HL-60 (cell line): Measurements from ENCODE around the gene SMG7.

Experiments used
- DNase-seq, 2 experiments: peaks; one replicate each; pipeline ENCODE4 v3.0.0-alpha.2; 2010 to 2020; ENCODE audit warnings: low read depth in 1 of 2, low spot score in 1 of 2
- H3K27ac ChIP-seq: fragments of 250-450 bp; sonication (Bioruptor Pico); replicated peaks from 2 replicates; pipeline ENCODE4 v1.5.1; 2020; ENCODE audit warnings: mild to moderate bottlenecking, moderate library complexity
- H3K27me3 ChIP-seq: fragments of 250-450 bp; sonication (Bioruptor Pico); 2 replicates; pipeline ENCODE4 v1.5.1; 2021; ENCODE audit warnings: mild to moderate bottlenecking, moderate library complexity; ENCODE audit not compliant: insufficient read depth, poor library complexity, severe bottlenecking
- H3K4me3 ChIP-seq: replicated peaks from 2 replicates; pipeline ENCODE4 v1.5.1; 2011; ENCODE audit warnings: mild to moderate bottlenecking, control low read depth, low read length; ENCODE audit not compliant: insufficient read depth
- GABPA ChIP-seq: IDR thresholded peaks from 2 replicates; pipeline ENCODE4 v1.6.1; 2012; ENCODE audit warnings: low read depth
- POLR2AphosphoS5 ChIP-seq: IDR thresholded peaks from 2 replicates; pipeline ENCODE4 v1.6.1; 2012; ENCODE audit warnings: low read depth
- SPI1 ChIP-seq: IDR thresholded peaks from 2 replicates; pipeline ENCODE4 v1.6.1; 2012; ENCODE audit warnings: low read depth, mild to moderate bottlenecking, borderline replicate concordance
- TF ChIP-seq, protein P1 (sequence below): IDR thresholded peaks from 2 replicates; pipeline ENCODE4 v1.6.1; 2012; ENCODE audit warnings: low read depth; ENCODE audit not compliant: insufficient replicate concordance
- TF ChIP-seq, protein P2 (sequence below): IDR thresholded peaks from one replicate; pipeline ENCODE4 v1.5.1; 2011; ENCODE audit warnings: low read length, control low read depth, inconsistent platforms; ENCODE audit not compliant: insufficient read depth

The SMG7 gene

DNA sequence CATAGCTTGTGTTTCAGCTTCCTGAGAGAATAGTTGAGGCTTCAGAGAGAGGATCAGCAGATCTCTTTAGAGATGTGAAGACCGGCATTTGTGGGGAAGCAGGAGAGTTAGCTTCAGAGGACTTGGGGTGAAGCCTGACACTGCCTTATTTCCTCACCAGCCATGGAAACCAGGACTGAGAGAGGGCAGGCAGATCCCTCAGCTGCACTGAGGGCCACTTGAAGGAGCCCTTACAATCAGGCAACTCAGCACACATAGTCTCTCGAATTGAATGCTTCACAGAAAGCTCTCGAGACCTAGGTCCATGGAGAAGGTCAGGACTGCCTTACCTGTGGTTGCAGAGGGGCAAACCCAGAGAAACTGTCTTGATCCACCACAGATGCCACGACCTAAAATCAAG, 98.2 kb downstream of the SMG7 start:
- Histone ChIP-seq H3K27ac (0 out of 2 replicates have a peak overlapping the region, but pooled peaks have one; percentile 9), H3K27me3 (no peaks in the 10 kb centered on the region), H3K4me3 (no peak overlapping the region)
- TF ChIP-seq GABPA (no peak), POLR2AphosphoS5 (no peak), SPI1 (no peak)
- TF ChIP-seq, protein P1, sequence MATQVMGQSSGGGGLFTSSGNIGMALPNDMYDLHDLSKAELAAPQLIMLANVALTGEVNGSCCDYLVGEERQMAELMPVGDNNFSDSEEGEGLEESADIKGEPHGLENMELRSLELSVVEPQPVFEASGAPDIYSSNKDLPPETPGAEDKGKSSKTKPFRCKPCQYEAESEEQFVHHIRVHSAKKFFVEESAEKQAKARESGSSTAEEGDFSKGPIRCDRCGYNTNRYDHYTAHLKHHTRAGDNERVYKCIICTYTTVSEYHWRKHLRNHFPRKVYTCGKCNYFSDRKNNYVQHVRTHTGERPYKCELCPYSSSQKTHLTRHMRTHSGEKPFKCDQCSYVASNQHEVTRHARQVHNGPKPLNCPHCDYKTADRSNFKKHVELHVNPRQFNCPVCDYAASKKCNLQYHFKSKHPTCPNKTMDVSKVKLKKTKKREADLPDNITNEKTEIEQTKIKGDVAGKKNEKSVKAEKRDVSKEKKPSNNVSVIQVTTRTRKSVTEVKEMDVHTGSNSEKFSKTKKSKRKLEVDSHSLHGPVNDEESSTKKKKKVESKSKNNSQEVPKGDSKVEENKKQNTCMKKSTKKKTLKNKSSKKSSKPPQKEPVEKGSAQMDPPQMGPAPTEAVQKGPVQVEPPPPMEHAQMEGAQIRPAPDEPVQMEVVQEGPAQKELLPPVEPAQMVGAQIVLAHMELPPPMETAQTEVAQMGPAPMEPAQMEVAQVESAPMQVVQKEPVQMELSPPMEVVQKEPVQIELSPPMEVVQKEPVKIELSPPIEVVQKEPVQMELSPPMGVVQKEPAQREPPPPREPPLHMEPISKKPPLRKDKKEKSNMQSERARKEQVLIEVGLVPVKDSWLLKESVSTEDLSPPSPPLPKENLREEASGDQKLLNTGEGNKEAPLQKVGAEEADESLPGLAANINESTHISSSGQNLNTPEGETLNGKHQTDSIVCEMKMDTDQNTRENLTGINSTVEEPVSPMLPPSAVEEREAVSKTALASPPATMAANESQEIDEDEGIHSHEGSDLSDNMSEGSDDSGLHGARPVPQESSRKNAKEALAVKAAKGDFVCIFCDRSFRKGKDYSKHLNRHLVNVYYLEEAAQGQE: no peak
- TF ChIP-seq, protein P2, sequence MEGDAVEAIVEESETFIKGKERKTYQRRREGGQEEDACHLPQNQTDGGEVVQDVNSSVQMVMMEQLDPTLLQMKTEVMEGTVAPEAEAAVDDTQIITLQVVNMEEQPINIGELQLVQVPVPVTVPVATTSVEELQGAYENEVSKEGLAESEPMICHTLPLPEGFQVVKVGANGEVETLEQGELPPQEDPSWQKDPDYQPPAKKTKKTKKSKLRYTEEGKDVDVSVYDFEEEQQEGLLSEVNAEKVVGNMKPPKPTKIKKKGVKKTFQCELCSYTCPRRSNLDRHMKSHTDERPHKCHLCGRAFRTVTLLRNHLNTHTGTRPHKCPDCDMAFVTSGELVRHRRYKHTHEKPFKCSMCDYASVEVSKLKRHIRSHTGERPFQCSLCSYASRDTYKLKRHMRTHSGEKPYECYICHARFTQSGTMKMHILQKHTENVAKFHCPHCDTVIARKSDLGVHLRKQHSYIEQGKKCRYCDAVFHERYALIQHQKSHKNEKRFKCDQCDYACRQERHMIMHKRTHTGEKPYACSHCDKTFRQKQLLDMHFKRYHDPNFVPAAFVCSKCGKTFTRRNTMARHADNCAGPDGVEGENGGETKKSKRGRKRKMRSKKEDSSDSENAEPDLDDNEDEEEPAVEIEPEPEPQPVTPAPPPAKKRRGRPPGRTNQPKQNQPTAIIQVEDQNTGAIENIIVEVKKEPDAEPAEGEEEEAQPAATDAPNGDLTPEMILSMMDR: no peak
- DNase-seq: no peak

DNA sequence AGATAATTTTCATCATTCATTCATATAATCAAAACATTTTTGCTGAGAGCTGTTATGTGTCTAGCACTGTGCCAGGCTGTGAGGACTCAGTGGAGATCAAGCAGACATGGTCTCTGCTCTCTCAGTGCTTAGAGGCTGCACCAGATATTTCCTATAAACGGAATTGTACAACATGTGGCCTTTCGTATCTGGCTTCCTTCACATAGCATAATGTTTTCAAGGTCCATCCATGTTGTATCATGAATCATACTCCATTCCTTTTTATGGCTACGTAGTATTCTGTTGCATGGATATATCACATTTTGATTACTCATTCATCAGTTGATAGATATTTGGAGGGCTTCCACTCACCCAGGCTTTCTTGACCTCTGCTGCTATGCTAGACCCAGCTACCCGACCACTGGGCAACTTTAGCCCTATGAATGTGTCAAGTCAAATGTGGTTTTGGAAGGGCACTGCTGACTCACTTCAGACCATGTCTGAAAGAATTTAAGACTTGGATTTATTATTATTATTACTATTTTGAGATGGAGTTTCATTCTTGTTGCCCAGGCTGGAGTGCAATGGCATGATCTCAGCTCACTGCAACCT, 99.5 kb downstream of the SMG7 start:
- H3K4me3 ChIP-seq: no peak overlapping the region
- DNase-seq: no peak

DNA sequence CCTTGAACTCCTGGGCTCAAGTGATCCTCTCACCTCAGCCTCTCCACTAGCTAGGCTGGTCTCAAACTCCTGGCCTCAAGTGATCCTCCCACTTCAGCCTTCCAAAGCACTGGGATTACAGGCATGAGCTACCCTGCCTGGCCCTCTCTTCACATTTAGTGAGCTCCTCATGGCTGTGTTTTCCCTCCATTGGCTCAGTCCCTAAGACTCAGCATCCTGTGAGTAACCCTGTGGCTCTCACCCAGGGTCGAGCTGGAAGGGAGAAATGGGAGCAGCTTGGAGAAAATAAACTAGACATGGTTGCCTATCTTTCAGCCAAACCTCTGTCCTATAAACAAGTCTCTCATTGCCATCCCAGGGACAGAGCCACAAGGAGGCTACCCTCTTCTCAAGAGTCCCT, 100.4 kb downstream of the SMG7 start:
- TF ChIP-seq SPI1 (no peak), GABPA (no peak), POLR2AphosphoS5 (no peak)
- TF ChIP-seq, protein P2: no peak
- TF ChIP-seq, protein P1: no peak
- H3K27me3 ChIP-seq: no peaks in the 10 kb centered on the region

More for the DNA sequence above, 99.5 kb downstream of the SMG7 start:
- TF ChIP-seq GABPA: no peak
- TF ChIP-seq, protein P1: no peak
- TF ChIP-seq SPI1: no peak
- TF ChIP-seq, protein P2: no peak
- no peak for TF ChIP-seq POLR2AphosphoS5
- no peaks in the 10 kb centered on the region for H3K27me3 ChIP-seq
- no peak overlapping the region for H3K27ac ChIP-seq

More for the DNA sequence above, 100.4 kb downstream of the SMG7 start:
- DNase-seq: no peak
- Histone ChIP-seq H3K4me3 (no peak overlapping the region), H3K27ac (no peak overlapping the region)
